HG03097 (cell line): ENCODE measurements around the gene CCT3.
A peak's percentile ranks its signal among the peaks of the same experiment; 100 is the strongest.
"Not testable (repeated sequence)": the region's sequence is repeated elsewhere in the genome, so short reads cannot be mapped to it uniquely, and the experiment has no call there.

Source experiments
- ATAC-seq: cut with Tn5 transposase; IDR thresholded peaks from one replicate; pipeline ENCODE4 v1.9.1; 2021; ENCODE audit not compliant: unreplicated experiment, low FRiP score

The CCT3 gene

DNA sequence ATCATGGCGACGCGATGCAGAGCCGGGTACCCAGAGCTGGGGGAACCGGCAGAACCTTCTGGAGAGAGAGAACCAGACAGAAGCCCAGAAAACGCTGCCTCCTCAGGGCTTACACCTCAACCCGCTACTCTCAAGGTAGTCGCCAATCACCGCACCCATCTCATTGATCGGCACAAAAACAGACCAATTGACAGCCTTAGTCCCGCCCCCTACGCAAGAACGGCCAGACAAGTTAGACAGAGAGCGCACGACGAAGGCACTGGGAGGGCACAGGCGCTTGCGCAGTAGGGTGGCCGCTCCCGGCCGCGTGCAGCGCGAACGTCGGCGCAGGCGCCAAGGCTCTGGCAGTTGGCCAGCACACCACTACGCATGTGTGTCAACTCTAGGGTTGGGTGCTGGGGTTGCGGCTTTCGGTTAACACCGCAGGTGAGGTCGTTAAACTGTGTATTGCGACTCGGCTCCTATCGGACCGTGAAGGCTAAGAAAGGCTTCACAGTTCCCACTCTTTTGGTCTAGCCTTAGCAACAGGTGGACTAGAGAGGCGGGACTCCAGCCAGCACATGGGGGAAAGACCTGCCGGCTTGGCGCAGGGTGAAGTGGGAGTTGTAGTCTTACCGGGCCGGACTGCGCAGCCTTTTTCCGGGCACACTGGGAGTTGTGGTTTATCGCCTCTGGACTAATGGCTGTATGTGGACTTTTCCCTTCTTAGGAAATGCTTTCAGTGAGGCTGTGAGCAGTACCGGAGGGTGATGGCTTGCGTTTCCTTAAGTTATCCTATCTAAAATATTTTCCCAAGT, at the start of gene CCT3, which contains the start of gene TSACC:
Gene CCT3 (minus strand): TSS at position 113 of the 797 bp plus-strand sequence. CDS start 108 bp downstream, at position 5.
Gene TSACC (plus strand): TSS at position 347 of the 797 bp plus-strand sequence. CDS start 1,232 bp downstream, outside the sequence.
- ATAC-seq = peak; percentile 93

DNA sequence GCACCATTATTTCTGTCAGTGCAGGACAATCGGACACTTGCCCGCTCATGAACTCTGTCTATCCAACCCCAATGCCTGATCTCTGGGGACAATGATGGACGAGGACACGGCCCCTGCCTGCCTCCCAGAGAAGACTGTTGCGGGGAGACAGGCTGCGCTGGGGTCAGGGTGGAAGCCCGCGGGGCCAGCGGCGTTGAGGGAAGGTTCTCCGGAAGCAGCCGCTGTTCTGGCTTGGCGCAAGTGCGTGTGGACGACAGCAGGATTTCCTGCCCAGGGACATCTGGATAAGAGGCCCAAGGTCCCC, 49.7 kb upstream of the CCT3 start:
- ATAC-seq = no peak

DNA sequence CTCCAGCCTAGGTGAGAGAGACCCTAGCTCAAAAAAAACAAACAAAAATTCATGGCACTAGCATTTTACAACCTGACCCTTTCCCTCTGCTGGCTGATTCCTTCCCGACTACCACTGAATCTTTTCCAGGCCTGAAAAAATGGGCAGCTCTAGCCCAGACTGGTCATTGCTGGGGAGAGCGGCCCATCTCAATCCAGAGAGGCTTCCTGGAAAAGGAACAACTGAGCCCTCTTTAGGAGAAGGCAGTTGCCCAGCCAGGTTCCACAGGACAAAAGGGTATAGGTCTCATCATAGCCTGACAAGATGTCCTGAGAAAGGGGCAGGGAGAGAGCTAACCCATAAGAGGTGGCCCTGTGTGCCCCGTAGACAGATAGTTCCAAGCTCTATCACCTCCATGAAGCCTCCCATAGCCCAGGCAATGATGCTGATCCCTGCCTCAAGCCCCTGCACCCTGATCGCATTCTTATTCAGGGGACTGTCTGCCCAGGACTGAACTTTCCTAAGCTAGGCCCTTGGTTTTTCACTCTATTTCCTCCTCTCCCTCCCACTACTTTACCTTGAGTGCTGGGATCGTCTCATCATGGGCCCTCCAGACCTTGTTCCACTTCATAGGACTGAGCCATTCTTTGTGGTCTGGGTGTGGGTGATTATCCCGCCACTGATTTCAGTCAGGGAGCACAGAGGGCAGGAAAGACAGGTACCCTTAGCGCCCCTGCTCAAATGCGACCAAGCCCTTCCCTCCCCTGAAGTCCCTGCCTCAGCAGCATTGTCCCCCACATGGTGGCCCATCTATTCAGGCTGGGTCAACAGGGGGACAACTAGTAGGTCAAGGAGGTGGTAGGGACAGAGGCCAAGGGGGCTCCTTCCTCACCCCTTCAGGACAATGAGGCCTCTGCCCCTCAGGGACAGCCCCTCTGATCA, 49.1 kb upstream of the CCT3 start:
- no peak for ATAC-seq

DNA sequence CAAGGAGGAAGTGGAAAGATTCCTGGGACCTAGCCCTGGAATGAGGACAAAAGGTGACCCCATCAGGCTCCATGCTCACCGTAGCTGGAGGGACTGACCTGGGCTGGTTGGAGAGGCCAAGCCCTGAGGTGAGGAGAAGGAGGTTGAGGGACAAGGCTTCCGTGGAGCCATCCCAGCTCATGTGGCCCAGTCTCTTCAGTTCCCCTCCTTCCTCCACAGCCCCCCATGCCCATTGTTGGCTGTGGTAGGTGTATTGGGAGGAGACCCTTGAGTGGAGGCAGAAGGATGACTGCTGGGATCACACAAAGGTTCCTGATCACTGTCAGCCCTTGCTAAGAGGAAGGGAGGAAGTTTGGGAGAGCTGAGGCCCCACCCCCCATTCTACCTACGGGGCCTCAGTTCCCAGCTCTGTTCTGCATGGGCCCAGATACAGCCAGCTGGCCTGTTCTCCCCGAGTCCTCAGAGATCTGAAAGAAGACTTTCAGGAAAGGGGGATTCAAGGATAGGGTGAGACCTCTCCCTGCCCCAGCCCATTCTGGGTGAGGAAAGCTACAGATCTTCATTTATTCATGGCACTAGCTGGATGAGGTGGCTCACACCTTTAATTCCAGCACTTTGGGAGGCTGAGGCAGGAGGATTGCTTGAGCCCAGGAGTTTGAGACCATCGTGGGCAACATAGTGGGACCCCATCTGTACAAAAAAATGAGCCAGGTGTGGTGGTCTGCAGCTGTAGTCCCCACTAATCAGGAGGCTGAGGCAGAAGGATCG, 48.2 kb upstream of the CCT3 start:
- ATAC-seq = no peak

DNA sequence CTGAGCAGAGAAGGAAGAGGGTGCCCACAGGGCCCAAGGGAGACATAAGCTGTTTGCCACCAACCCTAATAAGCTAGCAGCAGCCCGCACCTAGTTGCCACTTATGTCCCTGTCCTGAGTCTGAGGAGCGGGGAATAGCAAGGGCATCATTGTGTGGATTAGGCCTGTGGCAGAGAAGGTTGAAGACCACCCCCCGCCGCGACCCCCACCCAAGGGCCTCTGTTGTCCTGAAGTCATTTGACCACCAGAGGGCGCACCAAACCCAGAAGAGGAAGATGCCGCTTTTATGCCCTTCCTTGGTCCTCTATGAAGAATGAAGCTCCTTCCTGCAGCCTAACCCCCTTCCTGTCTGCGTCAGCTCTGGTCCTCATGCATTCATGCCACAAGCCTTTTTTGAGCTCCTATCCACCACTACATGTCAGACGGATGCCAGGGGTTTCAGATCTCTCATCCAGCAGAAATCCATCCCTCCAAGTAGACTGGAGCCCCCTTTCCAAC, 47.5 kb upstream of the CCT3 start:
- no peak for ATAC-seq

DNA sequence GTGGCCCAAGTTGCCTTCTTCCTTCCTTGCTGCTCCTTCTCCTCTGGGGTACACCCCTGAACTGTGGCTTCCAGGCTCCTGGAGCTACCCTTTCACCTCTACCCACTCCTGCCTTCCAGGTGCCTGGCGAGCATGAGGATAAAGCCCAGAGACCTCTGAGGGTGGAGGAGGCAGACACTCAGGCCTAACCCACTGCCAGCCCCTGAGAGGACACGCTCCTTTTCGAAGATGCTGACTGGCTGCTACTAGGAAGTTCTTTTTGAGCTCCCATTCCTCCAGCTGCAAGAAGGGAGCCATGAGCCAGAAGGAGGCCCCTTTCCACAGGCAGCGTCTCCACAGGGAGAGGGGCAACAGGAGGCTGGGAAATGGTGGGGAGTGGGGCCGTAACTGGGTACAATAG, 46.6 kb upstream of the CCT3 start:
- ATAC-seq = no peak

DNA sequence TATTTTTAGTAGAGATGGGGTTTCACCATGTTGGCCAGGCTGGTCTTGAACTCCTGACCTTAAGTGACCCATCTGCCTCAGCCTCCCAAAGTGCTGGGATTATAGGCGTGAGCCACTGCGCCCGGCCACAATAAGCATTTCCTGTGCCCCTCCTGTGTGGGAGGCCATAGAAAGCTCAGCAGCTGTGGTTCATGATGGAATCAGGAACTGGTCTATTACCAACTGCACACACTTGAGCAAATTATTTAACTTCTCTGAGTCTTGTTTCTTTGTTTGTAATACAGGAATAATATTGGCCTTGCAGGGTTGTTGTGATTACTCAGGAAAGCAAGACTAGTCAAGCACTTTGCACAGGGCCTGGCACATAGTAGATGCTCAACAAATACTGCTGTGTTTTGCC, 45.9 kb upstream of the CCT3 start:
- no peak for ATAC-seq

DNA sequence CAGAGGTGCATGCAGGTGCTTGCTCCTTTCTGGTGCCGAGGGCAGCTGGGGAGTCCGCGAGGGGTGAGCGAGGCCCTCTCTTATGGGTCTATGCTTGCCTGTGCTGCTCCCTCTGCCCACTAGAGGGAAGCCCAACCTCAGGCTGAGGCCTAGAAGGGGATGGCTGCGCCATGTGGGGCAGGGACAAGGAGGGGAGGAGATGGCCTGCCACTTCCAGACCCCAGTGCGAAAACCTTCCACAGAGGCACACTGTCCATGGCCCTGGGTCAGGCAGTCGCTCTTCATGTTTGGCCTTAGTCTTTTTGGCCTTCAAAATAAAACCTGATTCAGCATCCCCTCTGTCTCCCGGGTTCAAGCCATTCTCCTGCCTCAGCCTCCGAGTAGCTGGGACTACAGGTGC, 44.9 kb upstream of the CCT3 start:
- no peak for ATAC-seq

DNA sequence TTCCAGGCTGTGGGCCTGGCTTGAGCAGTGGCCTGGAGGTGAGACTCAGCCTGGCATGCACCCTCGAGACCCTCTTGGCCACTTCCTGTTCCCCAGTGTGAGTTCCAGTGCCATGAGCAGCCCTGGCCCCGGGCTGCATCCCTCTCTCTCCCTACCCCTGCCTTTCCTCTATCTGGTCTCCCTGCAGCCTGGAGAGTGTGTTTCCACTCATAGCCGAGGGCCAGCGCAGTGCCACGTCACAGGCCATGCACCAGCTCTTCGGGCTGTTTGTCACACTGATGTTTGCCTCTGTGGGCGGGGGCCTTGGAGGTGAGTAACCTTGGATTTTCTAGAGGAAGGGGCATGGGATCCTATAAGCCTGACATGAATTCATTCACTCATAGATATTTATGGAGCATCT, 44.5 kb upstream of the CCT3 start:
- no peak for ATAC-seq

DNA sequence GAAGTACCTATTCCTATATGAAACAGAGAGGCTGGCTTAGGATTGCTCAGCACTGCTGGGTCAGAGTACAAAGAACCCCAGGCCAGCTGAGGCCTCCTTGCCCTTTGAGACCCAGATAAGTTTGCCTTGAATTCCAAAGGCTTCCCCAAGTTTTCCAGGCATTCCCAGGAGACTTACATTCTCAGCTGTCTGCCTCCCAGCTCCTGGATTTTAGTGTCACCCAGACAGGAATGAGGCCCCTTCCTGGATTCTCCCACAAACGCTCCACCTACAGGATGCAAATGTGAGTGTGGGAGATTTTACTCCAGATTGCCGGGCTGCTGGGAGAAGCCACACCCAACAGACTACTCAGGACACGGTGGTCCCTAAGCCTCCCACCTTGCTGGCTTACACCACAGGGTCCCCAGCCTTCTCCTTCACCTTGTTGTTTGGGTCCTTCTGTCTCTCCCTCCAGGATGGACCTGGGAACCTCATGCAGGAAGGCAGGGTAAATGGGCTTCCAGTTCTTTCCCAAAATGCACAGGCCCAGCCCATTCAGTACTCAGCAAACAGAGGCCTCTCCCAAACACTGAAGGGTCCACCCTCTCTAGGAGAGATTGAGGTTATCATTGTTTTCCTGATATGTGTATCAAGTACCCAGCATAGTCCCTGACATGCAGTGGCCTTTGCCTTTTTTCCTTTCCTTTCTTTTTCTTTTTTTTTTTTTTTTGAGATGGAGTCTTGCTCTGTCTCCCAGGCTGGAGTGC, 41.5 kb upstream of the CCT3 start:
- no peak for ATAC-seq

DNA sequence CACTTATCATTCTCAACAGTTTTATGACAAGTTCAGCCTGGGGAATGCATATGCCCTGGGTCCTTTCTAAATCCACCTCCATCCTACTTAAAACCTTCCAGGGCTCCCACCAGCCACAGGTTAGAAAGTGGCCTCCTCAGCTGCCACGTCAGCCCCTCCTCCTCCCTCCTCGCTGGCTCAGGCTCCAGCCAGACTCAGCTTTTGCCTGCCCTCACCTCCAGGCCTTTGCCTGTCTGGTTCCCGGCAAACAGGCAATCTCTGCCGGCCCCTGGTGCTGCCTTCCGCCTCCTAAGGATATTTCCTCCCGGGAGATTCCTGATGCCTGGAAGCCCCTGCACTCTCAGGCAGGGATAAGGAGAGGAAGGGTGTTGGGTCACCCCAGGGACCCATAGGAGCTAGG, 40.5 kb upstream of the CCT3 start:
- no peak for ATAC-seq

DNA sequence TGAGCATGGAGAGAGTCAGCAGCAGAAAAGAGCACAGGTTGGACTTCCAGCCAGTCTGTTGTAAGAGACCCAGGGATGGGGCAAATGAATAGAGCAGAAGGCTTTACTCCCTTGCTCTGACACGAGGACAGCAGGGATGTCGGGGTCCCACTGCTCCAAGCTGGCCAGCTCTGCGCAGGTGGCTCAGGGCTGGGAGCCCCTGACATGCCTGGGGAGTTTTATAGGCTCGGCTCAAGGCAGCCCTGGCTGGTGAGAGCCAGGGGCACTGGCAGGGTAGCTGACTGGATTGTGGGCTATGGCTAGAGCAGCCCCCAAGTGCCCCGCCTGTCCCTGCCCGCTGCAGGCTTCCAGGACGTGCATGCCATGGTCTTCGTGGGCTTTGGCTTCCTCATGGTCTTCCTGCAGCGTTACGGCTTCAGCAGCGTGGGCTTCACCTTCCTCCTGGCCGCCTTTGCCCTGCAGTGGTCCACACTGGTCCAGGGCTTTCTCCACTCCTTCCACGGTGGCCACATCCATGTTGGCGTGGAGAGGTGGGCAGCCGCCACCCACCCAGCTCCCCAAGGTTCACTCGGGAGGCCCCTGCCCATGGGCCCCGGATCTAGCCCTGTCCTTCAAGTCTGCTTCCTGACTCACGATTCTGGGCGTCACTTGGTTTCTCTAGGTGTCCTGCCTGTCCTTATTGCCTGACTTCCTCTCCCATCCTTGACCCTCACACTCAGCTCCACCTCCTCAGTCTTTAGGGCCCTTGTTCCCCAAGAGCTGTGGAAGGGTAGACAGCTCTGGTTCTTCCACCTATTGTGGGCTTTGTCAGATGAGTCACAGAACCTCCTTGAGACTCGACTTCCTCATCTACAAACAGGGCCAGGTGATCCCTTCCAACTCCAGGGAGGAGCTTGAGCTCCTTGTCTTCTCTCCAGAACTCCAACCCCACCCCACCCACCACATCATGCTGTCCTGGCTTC, 39.1 kb upstream of the CCT3 start:
- ATAC-seq = no peak

DNA sequence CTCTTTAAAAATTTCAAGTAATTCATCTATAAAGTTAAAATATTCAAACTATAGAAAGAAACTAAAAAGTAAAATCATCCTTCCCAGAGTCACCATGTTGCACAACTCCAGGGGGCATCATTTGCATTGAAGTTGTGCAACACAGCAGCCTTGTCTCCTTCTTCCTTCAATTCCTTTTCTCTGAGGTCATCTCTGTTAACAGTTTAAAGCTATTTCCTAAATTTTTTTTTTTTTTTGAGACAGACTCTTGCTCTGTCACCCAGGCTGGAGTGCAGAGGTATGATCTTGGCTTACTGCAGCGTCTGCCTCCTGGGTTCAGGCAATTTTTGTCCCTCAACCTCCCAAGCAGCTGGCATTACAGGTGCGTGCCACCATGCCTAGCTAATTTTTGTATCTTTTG, 38.1 kb upstream of the CCT3 start:
- no peak for ATAC-seq

DNA sequence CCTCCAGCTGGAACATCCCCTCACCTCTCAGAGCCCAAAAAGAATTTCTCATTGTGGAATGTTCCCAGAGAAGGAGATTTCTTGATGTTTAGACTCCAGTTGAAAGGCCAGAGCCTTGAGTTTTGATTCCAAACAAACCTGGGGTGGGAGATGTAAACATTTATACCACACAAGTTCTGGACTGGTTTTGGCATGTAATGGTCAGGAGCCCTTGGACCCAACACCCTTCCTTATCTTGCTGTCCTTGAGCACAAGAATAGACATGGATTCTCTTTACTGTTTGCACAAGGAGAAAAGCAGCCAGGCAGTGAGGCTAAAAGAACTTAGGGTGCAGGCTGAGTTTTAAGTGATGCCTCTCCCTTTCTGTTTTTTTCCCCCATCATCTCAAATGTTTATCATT, 35.5 kb upstream of the CCT3 start:
- no peak for ATAC-seq

DNA sequence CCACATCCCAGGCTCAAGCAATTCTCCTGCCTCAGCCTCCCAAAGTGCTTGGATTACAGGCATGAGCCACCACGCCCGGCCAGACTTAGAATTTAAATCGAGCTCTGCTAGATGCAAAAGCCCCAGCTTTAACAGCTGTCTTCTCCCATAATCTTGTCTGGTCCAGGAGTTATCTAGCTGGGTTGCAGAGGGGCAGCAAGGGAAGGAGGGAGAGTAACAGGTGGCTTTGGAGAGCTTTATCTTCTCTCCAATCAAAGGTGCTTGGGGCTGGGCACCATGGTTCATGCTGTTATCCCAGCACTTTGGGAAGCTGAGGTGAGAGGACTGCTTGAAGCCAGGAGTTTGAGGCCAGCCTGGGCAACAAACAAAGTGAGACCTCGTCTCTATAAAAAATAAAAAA, 34.8 kb upstream of the CCT3 start:
- ATAC-seq = no peak

DNA sequence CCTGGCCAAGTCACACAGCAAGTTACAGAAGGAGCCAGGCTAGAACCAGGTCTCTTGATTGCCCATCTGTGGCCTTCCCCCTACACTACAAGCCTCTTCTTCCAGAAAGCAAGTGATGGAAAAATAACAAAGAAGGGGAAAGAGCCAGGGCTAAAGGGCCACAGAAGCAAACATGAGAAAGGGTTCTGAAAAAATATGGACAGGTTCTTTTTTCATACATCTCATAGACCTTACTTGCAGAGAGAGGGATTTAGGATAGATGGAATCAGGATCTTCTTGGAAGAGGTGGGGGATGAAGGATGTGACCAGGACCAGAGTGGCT, 34.1 kb upstream of the CCT3 start:
- ATAC-seq = no peak

DNA sequence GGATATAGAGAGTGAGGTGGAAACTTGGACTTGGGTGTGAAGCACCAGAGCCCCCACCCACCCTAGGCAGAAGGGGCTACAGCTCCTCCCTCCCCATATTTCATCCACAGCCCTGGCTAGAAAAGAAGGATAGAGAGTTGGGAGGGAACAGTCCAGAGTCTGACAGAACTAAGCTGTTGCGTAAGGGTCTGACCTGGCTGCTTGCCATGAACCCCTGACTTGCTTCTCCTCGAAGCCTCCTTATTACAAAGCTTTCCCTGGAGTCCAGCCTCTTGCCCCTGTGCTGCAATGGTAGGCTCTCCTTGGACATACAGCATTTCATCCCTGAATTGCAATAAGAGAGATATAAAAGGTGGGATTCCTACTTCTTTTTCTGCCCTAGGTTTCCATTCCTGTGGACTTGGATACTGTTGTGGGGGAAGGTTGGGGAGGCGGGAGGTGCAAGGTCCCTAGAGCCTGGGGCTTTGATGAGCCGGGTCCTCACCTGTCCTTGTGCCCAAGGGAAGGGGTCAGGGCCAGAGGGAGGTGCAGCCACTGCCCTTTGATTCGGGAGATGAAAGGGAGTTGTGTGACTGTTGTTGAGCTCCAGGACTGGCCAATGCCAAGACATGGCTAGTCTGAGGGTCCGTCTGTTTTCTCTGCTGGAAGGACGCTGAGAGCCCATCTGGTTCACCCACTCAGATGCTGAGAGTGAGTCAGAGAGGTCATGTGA, 33.6 kb upstream of the CCT3 start:
- no peak for ATAC-seq

DNA sequence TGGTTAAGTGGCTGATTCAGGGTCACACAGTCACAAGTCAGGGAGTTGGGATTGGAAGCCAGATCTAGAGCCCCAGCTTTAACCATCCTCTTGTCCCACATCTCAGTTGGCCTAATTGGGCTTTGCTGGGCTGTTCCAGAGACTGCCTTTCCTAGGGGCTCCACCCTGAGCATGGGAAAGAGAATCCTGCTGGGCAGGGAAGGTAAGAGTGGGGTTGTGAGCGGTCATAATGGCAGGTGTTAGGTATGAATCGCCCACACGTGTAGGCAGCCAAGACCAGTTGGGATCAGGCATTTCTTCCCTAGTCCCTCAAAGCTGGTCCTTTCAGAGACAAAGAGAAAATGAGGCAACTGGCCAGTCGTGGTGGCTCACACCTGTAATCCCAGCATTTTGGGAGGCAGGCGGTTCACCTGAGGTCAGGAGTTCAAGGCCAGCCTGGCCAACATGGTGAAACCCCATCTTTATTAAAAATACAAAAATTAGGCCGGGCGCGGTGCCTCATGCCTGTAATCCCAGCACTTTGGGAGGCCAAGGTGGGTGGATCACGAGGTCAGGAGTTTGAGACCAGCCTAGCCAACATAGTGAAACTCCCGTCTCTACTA, 31.7 kb upstream of the CCT3 start:
- ATAC-seq = not testable (repeated sequence)
